GM13977 (cell line): Measurements from ENCODE around the gene RNF166.

ENCODE experiments used
- DNase-seq: peaks from one replicate; pipeline ENCODE4 v3.0.0; 2012; ENCODE audit warnings: low spot score
- in situ Hi-C: fragments of 300-500 bp; cut with MboI; formaldehyde crosslinking; loops from one replicate; pipeline ENCODE4 v1.12.0; 2022; ENCODE audit warnings: low sequenced_read_pairs, low pct_unique_long_range_greater_than_20kb, mixed read lengths, inconsistent platforms; ENCODE audit not compliant: unreplicated experiment
- TF ChIP-seq, protein P1 (sequence below): IDR thresholded peaks from 2 replicates; pipeline ENCODE4 v1.5.1; 2012; ENCODE audit warnings: mild to moderate bottlenecking, control low read depth; ENCODE audit not compliant: insufficient read depth; ENCODE audit errors: extremely low read depth, missing control alignments

Gene RNF166

GRCh38 chr16:88653596-88654362 is 52.4 kb downstream of the RNF166 start:
- in situ Hi-C loops, result no loop called here
- TF ChIP-seq, protein P1, sequence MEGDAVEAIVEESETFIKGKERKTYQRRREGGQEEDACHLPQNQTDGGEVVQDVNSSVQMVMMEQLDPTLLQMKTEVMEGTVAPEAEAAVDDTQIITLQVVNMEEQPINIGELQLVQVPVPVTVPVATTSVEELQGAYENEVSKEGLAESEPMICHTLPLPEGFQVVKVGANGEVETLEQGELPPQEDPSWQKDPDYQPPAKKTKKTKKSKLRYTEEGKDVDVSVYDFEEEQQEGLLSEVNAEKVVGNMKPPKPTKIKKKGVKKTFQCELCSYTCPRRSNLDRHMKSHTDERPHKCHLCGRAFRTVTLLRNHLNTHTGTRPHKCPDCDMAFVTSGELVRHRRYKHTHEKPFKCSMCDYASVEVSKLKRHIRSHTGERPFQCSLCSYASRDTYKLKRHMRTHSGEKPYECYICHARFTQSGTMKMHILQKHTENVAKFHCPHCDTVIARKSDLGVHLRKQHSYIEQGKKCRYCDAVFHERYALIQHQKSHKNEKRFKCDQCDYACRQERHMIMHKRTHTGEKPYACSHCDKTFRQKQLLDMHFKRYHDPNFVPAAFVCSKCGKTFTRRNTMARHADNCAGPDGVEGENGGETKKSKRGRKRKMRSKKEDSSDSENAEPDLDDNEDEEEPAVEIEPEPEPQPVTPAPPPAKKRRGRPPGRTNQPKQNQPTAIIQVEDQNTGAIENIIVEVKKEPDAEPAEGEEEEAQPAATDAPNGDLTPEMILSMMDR, result no peak
- DNase-seq, result no peak

DNA sequence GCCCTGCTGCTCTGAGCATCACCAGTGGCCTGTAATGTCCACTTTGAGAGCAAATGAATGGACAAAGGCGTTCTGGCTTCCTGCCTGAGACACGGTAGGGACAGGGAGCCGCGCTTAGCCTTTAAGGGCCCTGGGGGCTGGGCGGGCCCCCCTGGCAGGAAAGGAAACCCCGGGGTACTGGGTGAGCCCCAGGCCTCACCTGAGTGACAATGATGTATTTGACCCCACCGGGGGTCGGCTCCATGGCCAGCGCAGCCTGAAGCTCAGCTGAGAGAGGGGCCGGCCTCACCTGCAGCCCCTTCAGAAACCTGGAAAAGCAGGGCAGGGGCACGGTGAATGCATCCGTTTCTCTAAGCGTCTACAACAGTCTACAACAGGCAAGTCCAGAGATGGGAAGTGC is 53.1 kb downstream of the RNF166 start:
- in situ Hi-C loops, result no loop called here
- TF ChIP-seq, protein P1, result no peak
- no peak for DNase-seq

DNA sequence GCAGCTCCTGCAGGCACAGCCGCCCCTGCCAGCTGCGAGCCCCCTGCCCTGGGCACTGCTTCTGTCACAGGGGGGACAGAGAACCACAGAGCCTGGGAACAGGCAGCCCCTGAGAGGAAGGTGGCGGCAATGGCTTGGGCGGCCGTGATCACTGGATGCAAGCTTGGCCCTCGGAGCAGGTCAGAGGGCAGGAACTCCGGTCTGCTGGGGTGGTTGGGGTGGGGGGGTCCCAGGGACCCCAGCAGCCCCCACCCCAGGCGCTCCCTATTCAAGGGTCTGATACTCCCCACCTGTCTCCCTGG is 53.5 kb downstream of the RNF166 start:
- no peak for DNase-seq
- in situ Hi-C loops, result no loop called here
- TF ChIP-seq, protein P1, result no peak

GRCh38 chr16:88651989-88652761 is 54.0 kb downstream of the RNF166 start:
- in situ Hi-C loops, result no loop called here
- no peak for DNase-seq
- TF ChIP-seq, protein P1, result no peak

DNA sequence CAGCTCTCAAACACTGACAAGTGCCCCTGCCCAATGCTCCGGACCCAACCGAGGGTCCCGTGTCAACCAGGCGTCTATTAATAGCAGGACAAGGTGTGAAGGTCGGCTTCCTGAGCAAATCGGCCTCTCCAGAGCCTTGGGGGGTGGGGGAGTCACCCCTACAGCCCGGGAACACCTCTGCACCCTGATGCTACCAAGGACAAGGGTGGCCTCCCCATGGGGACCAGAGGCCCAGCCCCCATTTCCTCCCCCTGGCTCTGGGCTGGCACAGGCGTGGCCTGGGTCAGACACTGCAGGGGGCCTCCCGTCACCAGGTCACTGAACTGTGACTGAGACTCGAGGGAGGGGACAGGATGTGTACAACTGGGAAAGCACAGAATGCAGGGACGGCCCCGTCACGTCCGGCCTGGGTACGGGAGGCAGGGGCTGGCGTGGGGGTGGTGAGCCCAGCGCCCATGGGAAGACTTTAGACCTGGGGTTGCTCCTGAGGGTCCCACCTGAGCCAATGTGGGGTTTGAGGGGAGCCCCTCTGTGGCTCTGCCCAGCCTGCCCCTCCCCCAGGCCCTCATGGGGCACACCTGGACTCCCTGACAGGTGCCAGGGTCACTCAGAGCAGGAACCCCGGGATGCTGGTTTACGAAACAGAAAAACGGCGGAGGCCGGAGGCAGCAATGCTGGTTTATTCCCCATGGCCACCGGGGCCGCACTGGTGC is 54.8 kb downstream of the RNF166 start:
- TF ChIP-seq, protein P1, result no peak
- DNase-seq, result peak; percentile 94
- in situ Hi-C loops, result no loop called here

DNA sequence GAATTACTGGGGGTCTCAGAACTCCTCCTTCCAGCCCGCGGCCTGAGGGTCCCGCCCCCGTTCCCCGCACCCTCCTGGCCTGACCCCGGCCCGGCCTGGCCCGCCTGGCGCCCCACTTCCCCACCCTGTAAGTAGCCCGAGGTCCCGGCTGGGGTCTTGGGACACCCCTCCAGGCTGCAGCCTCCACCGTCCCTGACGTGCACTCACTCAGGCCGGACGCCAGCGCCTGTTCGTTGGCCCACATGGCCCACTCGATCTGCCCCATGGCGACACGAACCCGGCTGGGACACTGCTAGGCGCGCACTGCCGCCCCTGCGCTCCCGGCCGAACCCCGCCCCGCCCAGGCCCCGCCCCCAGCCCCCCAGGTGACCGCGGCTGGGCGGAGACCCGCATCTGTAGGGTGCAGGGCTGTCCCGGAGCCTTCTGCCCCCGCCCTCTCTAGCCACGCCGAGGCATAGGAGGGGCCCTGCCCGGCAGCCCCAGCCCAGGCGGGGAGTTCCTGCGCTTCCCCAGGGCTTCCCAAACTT is 55.4 kb downstream of the RNF166 start, which contains the start of gene CYBA:
Gene CYBA (minus strand): TSS at position 305 of the 527 bp plus-strand sequence. CDS start 40 bp downstream, at position 265.
- peak; percentile 99 for DNase-seq
- TF ChIP-seq, protein P1, result no peak
- in situ Hi-C loops, result no loop called here
